GM18502 (cell line): ENCODE measurements around the gene PRSS2.

ENCODE experiments used
- ATAC-seq: cut with Tn5 transposase; IDR thresholded peaks from one replicate; pipeline ENCODE4 v1.9.1; 2021; ENCODE audit warnings: mild to moderate bottlenecking; ENCODE audit not compliant: unreplicated experiment, poor library complexity

PRSS2 gene

DNA sequence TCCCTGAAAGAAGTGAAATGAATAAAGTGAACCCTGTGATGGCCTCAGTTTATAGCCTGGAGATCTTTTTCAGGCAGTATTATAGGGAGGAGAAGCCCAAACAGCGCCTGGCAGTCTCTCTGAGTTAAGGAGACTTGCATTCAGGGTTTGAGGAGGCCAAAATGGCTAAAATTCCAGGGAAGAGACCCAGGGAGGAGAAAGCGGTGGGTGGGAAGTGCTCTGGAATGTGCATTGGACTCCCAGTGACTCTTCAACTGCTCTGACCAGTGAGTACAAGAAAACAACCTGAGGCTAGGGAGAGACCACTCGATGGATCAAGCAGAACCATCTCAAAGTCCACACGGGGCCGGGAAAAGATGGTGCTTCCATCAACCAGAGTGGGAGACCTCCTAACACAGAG is 48.8 kb downstream of the PRSS2 start:
- ATAC-seq, result no peak

DNA sequence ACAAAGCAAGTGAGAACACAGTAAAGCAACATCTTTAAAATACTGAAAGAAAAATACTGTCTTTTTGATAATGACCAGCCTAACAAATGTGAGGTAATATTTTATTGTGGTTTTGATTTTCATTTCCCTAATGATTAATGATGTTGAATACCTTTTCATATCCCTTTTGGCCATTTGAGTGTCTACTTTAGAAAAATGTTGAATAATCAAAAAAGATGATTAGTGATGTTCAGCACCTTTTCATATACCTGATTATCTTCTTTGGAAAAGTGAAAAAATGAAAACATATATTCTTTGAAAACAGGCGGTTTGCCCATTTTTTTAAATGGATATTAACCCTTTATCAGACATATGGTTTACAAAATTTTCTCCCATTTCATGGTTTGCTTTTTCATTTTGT is 51.9 kb downstream of the PRSS2 start:
- no peak for ATAC-seq
